Endothelial cell of umbilical vein (primary cell): ENCODE results near the gene WWC1. TPM values are rescaled to one million over a fixed set of nuclear protein-coding genes. Genes with fewer than 3 reads are reported as not detected.

ENCODE experiments used
- BruUV-seq: library from RNA; stranded (reverse); fragments of 400-500 nt; replicated peaks from 2 replicates; lab custom pipeline; 2021; lab: Mats Ljungman, UMichigan
- CTCF ChIA-PET: fragments of 300-600, 350-600 bp; sonication (Branson Sonifier 250); formaldehyde crosslinking; loops from one replicate; lab custom pipeline; 2021; ENCODE audit warnings: antibody characterized with exemption, inconsistent platforms; lab: Charles Lee
- POLR2A ChIA-PET: fragments of 300-600, 350-600 bp; sonication (Branson Sonifier 250); formaldehyde crosslinking; loops from one replicate; lab custom pipeline; 2021; ENCODE audit warnings: antibody characterized with exemption, inconsistent platforms; lab: Charles Lee
- DNase-seq: peaks from one replicate; pipeline ENCODE4 v3.0.0-alpha.2; 2011; ENCODE audit warnings: low read depth, low spot score
- FAIRE-seq: peaks from 2 replicates; lab custom pipeline; 2011; peaks lifted over from hg19 to GRCh38; lab: Jason Lieb, UNC
- H2AFZ ChIP-seq: 2 replicates; pipeline ENCODE4 v1.6.0; 2012; ENCODE audit warnings: low read depth, low read length, control low read depth, inconsistent platforms
- H3K27ac ChIP-seq: 2 replicates; pipeline ENCODE4 v1.5.1; 2011; ENCODE audit warnings: low read depth, mild to moderate bottlenecking, control low read depth, low read length, moderate library complexity; ENCODE audit not compliant: insufficient read depth
- H3K27me3 ChIP-seq, 2 experiments: 2 replicates each; pipeline versions ENCODE4 v1.6.0 to v1.6.1; 2011; ENCODE audit warnings: low read length in 2 of 2, mixed read lengths in 1 of 2; ENCODE audit not compliant: control insufficient read depth in 2 of 2, insufficient read depth in 2 of 2
- H3K36me3 ChIP-seq, 2 experiments: 2 replicates in 1 of 2; 3 replicates in 1 of 2; pipeline ENCODE4 v1.5.1; 2011; ENCODE audit warnings: low read length in 2 of 2, mild to moderate bottlenecking in 1 of 2, moderate library complexity in 1 of 2; ENCODE audit not compliant: control insufficient read depth in 2 of 2, insufficient read depth in 2 of 2; ENCODE audit errors: extremely low read depth in 1 of 2
- H3K4me1 ChIP-seq: 3 replicates; pipeline ENCODE4 v1.5.1; 2011; ENCODE audit warnings: mild to moderate bottlenecking, low read length; ENCODE audit not compliant: control insufficient read depth, insufficient read depth; ENCODE audit errors: extremely low read depth
- H3K4me2 ChIP-seq: 2 replicates; pipeline ENCODE4 v1.6.1; 2011; ENCODE audit warnings: low read length, control low read depth, mixed read lengths; ENCODE audit not compliant: insufficient read depth
- H3K4me3 ChIP-seq, 3 experiments: fragments of 200-600 bp in 1 of 3; sonication (generic), shearing (Covaris generic) in 1 of 3; replicated peaks in 1 of 3; 2 replicates each; pipeline ENCODE4 v1.5.1; 2011 to 2016; ENCODE audit warnings: control low read depth in 3 of 3, low read length in 3 of 3, mild to moderate bottlenecking in 2 of 3, inconsistent platforms in 1 of 3, low read depth in 1 of 3, moderate library complexity in 1 of 3; ENCODE audit not compliant: insufficient read depth in 1 of 3
- H3K79me2 ChIP-seq: 2 replicates; pipeline ENCODE4 v1.6.0; 2012; ENCODE audit warnings: low read length, inconsistent platforms; ENCODE audit not compliant: control insufficient read depth, insufficient read depth
- H3K9ac ChIP-seq: replicated peaks from 2 replicates; pipeline ENCODE3; 2011; ENCODE audit warnings: low read length, control low read depth; ENCODE audit not compliant: insufficient read depth; ENCODE audit errors: extremely low read depth
- H3K9me1 ChIP-seq: replicated peaks from 3 replicates; pipeline ENCODE4 v1.6.0; 2011; ENCODE audit warnings: mild to moderate bottlenecking, low read length; ENCODE audit not compliant: control insufficient read depth, insufficient read depth; ENCODE audit errors: extremely low read depth
- H3K9me3 ChIP-seq: replicated peaks from 2 replicates; pipeline ENCODE4 v1.5.1; 2012; ENCODE audit warnings: low read length, inconsistent platforms; ENCODE audit not compliant: control insufficient read depth, insufficient read depth
- H4K20me1 ChIP-seq: replicated peaks from 2 replicates; pipeline ENCODE3; 2011; ENCODE audit warnings: mild to moderate bottlenecking, low read length; ENCODE audit not compliant: control insufficient read depth, insufficient read depth; ENCODE audit errors: extremely low read depth
- EZH2 ChIP-seq: IDR thresholded peaks from 2 replicates; pipeline ENCODE4 v1.6.1; 2012; ENCODE audit warnings: borderline replicate concordance, low read depth, mild to moderate bottlenecking, moderate library complexity, low read length, inconsistent platforms; ENCODE audit not compliant: severe bottlenecking
- FOS ChIP-seq: IDR thresholded peaks from 2 replicates; pipeline ENCODE4 v1.6.1; 2011; ENCODE audit warnings: mild to moderate bottlenecking, low read length, moderate library complexity, borderline replicate concordance; ENCODE audit not compliant: insufficient read depth
- GATA2 ChIP-seq: IDR thresholded peaks from 2 replicates; pipeline ENCODE4 v1.7.0; 2011; ENCODE audit warnings: low read depth, mild to moderate bottlenecking, moderate library complexity, mixed read lengths, low read length; ENCODE audit not compliant: insufficient read length, insufficient read depth
- JUN ChIP-seq: IDR thresholded peaks from 2 replicates; pipeline ENCODE4 v1.6.1; 2011; ENCODE audit warnings: borderline replicate concordance, low read depth; ENCODE audit not compliant: insufficient read length, insufficient read depth
- MAX ChIP-seq: IDR thresholded peaks from 2 replicates; pipeline ENCODE4 v1.6.1; 2011; ENCODE audit not compliant: insufficient read depth, insufficient read length
- MYC ChIP-seq: IDR thresholded peaks from one replicate; pipeline ENCODE4 v1.6.1; 2011; ENCODE audit warnings: mild to moderate bottlenecking, low read depth, low read length
- POLR2A ChIP-seq: IDR thresholded peaks from 2 replicates; pipeline ENCODE4 v1.6.1; 2012; ENCODE audit warnings: low read depth, mild to moderate bottlenecking, control low read depth, low read length
- POLR2AphosphoS5 ChIP-seq: IDR thresholded peaks from 2 replicates; pipeline ENCODE4 v1.6.1; 2012; ENCODE audit warnings: low read depth, mild to moderate bottlenecking, control low read depth, low read length, moderate library complexity; ENCODE audit not compliant: insufficient read depth
- dilution Hi-C: fragments of 300-500 bp; cut with MboI; formaldehyde crosslinking; loops from one replicate; pipeline ENCODE4 v1.15.0; 2019; ENCODE audit warnings: low sequenced_read_pairs; ENCODE audit not compliant: extremely low pct_ligation_motif_present
- intact Hi-C: fragments of 100-400 bp; cut with micrococcal nuclease; formaldehyde crosslinking; loops from one replicate; pipeline ENCODE4 v1.10.0; 2022
- polyA plus RNA-seq, 4 experiments: library from polyadenylated mRNA; depleted of rRNA in 3 of 4; stranded (reverse) in 3 of 4; unstranded in 1 of 4; fragments of >200 nt; gene quantifications; 2 replicates each; pipeline versions ENCODE4 v1.2.1 to v1.2.3, GENCODE V29; 2011 to 2012; ENCODE audit warnings: missing spikeins in 1 of 4
- total RNA-seq: library from RNA; stranded (reverse); gene quantifications from 2 replicates; pipeline ENCODE4 v1.2.3, GENCODE V29; 2021
- TF ChIP-seq, protein P1 (sequence below), 2 donors: IDR thresholded peaks; 1 replicate in 1 of 2; 2 replicates in 1 of 2; pipeline ENCODE4 v1.5.1; 2011; ENCODE audit warnings: low read length in 2 of 2, mild to moderate bottlenecking in 2 of 2, moderate library complexity in 2 of 2, control low read depth in 1 of 2, inconsistent platforms in 1 of 2, low read depth in 1 of 2; ENCODE audit not compliant: insufficient read depth in 1 of 2; ENCODE audit errors: extremely low read depth in 1 of 2

The WWC1 gene
- total and polyA plus RNA-seq, 2 donors (not counting 3 experiments of a cell fraction or from before 2014, with no cell fraction given) = 0.03 to 0.91 TPM

DNA sequence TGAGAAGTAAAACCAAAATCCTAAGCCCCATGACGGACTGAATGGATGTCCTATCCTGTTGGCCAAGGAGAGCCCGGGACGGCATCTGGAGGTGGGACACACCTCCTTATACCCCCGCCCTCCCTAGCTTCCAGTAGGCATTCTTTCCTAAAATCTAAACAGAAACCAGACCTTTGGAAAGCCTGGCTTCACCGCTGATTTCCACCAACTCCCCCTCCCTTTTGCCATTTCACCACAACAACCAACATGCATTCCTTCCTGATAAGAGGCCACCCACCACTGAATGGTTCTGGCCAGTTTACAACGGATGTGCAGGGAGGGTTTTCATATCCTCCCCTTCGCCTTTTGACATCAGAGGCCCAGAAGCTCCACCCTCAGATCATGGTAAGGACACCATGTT is 185.6 kb downstream of the WWC1 start:
- CTCF ChIA-PET = no interaction called here
- no peak for FAIRE-seq

More for the DNA sequence above, 185.6 kb downstream of the WWC1 start:
- H3K9me3 ChIP-seq = no peaks in the 10 kb centered on the region
- H3K27me3 ChIP-seq = peaks cover 0 to 2% of the 10 kb centered on the region in 2 experiments
- H3K9ac ChIP-seq = no peak overlapping the region
- no peak for TF ChIP-seq MAX
- TF ChIP-seq EZH2 = no peak
- no peak for TF ChIP-seq MYC
- TF ChIP-seq, protein P1, sequence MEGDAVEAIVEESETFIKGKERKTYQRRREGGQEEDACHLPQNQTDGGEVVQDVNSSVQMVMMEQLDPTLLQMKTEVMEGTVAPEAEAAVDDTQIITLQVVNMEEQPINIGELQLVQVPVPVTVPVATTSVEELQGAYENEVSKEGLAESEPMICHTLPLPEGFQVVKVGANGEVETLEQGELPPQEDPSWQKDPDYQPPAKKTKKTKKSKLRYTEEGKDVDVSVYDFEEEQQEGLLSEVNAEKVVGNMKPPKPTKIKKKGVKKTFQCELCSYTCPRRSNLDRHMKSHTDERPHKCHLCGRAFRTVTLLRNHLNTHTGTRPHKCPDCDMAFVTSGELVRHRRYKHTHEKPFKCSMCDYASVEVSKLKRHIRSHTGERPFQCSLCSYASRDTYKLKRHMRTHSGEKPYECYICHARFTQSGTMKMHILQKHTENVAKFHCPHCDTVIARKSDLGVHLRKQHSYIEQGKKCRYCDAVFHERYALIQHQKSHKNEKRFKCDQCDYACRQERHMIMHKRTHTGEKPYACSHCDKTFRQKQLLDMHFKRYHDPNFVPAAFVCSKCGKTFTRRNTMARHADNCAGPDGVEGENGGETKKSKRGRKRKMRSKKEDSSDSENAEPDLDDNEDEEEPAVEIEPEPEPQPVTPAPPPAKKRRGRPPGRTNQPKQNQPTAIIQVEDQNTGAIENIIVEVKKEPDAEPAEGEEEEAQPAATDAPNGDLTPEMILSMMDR (IDR thresholded peaks at IDR 0.05; ENCODE audit: extremely low read depth in 1 of 2, insufficient read depth in 1 of 2, low read depth in 1 of 2, low read length in 2 of 2) = no peak
- TF ChIP-seq POLR2A = no peak
- no peak for TF ChIP-seq POLR2AphosphoS5
- no peak for TF ChIP-seq FOS
- no peak for TF ChIP-seq JUN
- no peak for TF ChIP-seq GATA2
- dilution Hi-C loops = no loop called here
- POLR2A ChIA-PET = no interaction called here
- no TSS peak for BruUV-seq
- H4K20me1 ChIP-seq = no peaks in the 10 kb centered on the region
- DNase-seq = no peak
- no peaks in the 10 kb centered on the region for H3K4me1 ChIP-seq
- H3K79me2 ChIP-seq = no peaks in the 10 kb centered on the region
- no peak overlapping the region for H3K27ac ChIP-seq
- no peaks in the 10 kb centered on the region for H3K36me3 ChIP-seq
- no peak overlapping the region for H3K4me3 ChIP-seq
- no peak overlapping the region for H2AFZ ChIP-seq
- H3K9me1 ChIP-seq = no peaks in the 10 kb centered on the region
- no peak overlapping the region for H3K4me2 ChIP-seq
- intact Hi-C loops = no loop called here
